ENCODE data around the gene STK39.

GRCh38 chr2:168024459-168024858 lies 222.9 kb downstream of the STK39 start:
- TF ChIP-seq CTCF (optimal IDR thresholded peaks at IDR 0.05 in 1 of 3, IDR thresholded peaks at IDR 0.05 in 1 of 3, conservative IDR thresholded peaks at IDR 0.05 in 1 of 3; ENCODE audit: extremely low read depth in 1 of 3, insufficient read depth in 2 of 3, low read length in 3 of 3), result no peak
- TF ChIP-seq EZH2 (IDR thresholded peaks at IDR 0.05; ENCODE audit: low read length), result no peak
